ENCODE data around the gene MTMR12.
"Not testable (repeated sequence)": the region's sequence is repeated elsewhere in the genome, so short reads cannot be mapped to it uniquely, and the experiment has no call there.

The MTMR12 gene

GRCh38 chr5:32332361-32332760, 19.6 kb upstream of the MTMR12 start:
- DNase-seq (ENCODE audit: low spot score in 2 of 2), result no peak
- Histone ChIP-seq H3K4me1 (no peaks in the 10 kb centered on the region), H3K27me3 (ENCODE audit: low read depth) (no peaks in the 10 kb centered on the region), H3K9me3 (peaks cover 6% of the 10 kb centered on the region; the same call in 1 of the 2 replicates), H3K36me3 (replicated peaks) (no peaks in the 10 kb centered on the region), H3K4me3 (no peak overlapping the region)
- in situ Hi-C loops (cut with MboI; ENCODE audit: low sequenced_read_pairs), result no loop called here

- Histone ChIP-seq H3K27me3 (ENCODE audit: low read depth) (no peaks in the 10 kb centered on the region), H3K9me3 (peaks cover 5% of the 10 kb centered on the region; the same call in 1 of the 2 replicates), H3K4me1 (no peaks in the 10 kb centered on the region), H3K36me3 (replicated peaks) (no peaks in the 10 kb centered on the region), H3K4me3 (no peak overlapping the region)
- DNase-seq (ENCODE audit: low spot score in 2 of 2), result no peak
- in situ Hi-C loops (cut with MboI; ENCODE audit: low sequenced_read_pairs), result no loop called here
These were observed 19.2 kb upstream of the MTMR12 start for GRCh38 chr5:32331935-32332274.

DNA sequence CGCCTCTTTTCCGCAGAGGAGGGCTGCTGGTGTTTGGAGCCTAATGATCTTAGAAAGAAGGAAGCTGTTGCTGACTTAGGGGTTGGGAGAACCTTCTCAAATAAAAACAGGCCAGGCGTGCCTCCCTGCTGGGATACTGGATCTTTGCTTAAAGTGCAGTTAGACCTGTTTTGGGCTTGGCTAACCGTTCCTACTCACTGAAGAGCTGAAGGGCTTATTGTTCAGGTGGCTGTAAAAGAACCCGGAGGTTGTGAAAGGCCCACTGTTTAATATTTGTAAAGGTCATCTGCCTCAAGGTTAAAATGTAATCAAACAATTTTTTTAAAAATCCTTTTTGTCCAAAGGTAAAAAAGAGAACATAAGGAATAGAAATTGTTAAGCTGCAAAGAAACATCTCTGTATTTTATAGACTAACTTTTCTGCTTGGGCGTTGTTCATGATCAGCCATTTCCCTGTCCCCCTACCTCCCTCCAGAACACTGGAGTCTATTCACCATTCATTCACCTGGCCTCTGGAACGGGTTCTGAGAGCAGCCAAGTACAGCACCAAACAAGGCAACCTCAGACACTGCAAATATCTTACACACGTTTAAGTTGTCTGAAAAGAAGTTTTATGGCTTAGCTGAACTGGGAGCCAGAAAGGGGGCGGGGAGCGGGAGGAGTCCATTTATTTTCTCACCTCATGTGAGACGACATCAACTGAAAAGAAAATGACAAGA, 18.6 kb upstream of the MTMR12 start:
- in situ Hi-C loops (cut with MboI; ENCODE audit: low sequenced_read_pairs), result no loop called here
- DNase-seq (ENCODE audit: low spot score in 2 of 2), result no peak
- no peak overlapping the region for H3K4me3 ChIP-seq

GRCh38 chr5:32330126-32330971, 17.6 kb upstream of the MTMR12 start:
- H3K4me3 ChIP-seq, result no peak overlapping the region
- no peaks in the 10 kb centered on the region for H3K27me3 ChIP-seq (ENCODE audit: low read depth)
- no peaks in the 10 kb centered on the region for H3K36me3 ChIP-seq (replicated peaks)
- no peaks in the 10 kb centered on the region; the same call in 1 of the 2 replicates for H3K9me3 ChIP-seq
- no peak for DNase-seq (ENCODE audit: low spot score in 2 of 2)
- no peaks in the 10 kb centered on the region for H3K4me1 ChIP-seq
- in situ Hi-C loops (cut with MboI; ENCODE audit: low sequenced_read_pairs), result no loop called here

More for the DNA sequence above, 18.6 kb upstream of the MTMR12 start:
- Histone ChIP-seq H3K36me3 (replicated peaks) (no peaks in the 10 kb centered on the region), H3K4me1 (no peaks in the 10 kb centered on the region), H3K9me3 (no peaks in the 10 kb centered on the region; the same call in 1 of the 2 replicates), H3K27me3 (ENCODE audit: low read depth) (no peaks in the 10 kb centered on the region)

DNA sequence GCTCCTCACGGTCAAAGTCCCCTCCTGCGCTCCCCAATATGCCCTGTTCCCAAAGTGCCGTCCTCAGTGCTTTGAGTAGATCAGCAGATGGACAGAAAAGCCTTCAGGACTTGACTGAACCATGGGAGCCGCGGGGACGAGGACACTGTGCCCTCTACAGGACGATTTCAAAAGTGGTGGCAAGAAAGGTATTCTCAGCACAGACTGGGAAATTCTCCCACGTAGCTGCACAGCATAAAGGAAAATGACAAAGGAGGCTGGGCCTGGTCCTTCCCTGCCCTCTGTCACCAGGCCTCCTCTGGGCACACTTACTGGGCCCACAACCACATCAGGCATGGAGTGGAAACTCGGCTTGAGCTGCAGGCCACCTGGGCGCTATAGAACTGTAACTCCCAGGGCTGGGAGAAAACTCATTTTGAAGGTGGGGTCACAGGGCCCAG, 16.7 kb upstream of the MTMR12 start:
- H3K4me1 ChIP-seq, result no peaks in the 10 kb centered on the region
- H3K36me3 ChIP-seq (replicated peaks), result no peaks in the 10 kb centered on the region
- H3K27me3 ChIP-seq (ENCODE audit: low read depth), result no peaks in the 10 kb centered on the region
- peak; percentile 63 to 75 for DNase-seq (ENCODE audit: low spot score in 2 of 2)
- no peak overlapping the region for H3K4me3 ChIP-seq
- in situ Hi-C loops (cut with MboI; ENCODE audit: low sequenced_read_pairs), result no loop called here
- no peaks in the 10 kb centered on the region; the same call in 1 of the 2 replicates for H3K9me3 ChIP-seq

DNA sequence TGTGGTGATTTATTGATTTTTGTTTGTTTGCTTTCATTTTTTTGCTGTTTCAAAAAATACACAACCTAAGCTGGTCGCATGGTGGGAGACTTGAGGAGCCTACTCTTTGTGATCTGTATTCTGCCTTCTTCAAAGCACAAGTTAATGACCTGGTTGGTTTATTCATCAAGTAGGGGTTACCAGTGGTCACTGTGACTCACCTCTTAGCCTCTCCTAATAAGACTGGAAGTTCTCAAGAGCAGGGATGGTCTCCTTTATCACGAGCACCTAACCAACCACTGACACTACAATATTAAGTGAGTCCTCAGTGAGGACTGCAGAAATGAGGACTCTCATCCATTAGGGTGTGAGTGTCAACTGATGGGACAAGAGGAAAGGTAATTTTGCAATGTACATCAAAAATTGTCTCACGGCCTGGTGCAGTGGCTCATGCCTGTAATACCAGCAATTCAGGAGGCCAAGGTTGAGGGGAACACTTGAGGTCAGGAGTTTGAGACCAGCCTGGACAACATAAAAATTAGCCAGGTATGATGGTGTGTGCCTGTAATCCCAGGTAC, 13.6 kb upstream of the MTMR12 start:
- no peaks in the 10 kb centered on the region for H3K4me1 ChIP-seq
- no peaks in the 10 kb centered on the region for H3K27me3 ChIP-seq (ENCODE audit: low read depth)
- in situ Hi-C loops (cut with MboI; ENCODE audit: low sequenced_read_pairs), result no loop called here
- no peak for DNase-seq (ENCODE audit: low spot score in 2 of 2)
- H3K36me3 ChIP-seq (replicated peaks), result no peaks in the 10 kb centered on the region
- H3K9me3 ChIP-seq, result no peaks in the 10 kb centered on the region; the same call in 1 of the 2 replicates
- H3K4me3 ChIP-seq, result no peak overlapping the region

DNA sequence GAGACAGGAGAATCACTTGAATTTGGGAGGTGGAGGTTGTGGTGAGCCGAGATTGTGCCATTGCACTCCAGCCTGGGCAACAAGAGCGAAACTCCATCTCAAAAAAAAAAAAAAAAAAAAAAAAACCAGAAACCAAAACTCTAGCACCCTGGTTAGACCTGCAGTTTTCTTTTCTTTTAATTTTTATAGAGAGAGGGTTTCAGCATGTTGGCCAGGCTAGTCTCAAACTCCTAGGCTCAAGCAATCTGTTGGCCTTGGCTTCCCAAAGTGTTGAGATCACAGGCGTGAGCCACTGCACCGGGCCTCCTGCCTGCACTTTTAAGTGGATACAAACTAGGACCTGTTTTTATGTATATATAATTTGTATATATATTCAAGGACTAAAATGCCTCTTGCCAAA, 12.9 kb upstream of the MTMR12 start:
- no peaks in the 10 kb centered on the region for H3K27me3 ChIP-seq (ENCODE audit: low read depth)
- H3K4me1 ChIP-seq, result no peaks in the 10 kb centered on the region
- in situ Hi-C loops (cut with MboI; ENCODE audit: low sequenced_read_pairs), result no loop called here
- H3K4me3 ChIP-seq, result no peak overlapping the region
- H3K9me3 ChIP-seq, result no peaks in the 10 kb centered on the region; the same call in 1 of the 2 replicates
- no peak for DNase-seq (ENCODE audit: low spot score in 2 of 2)
- H3K36me3 ChIP-seq (replicated peaks), result no peaks in the 10 kb centered on the region

DNA sequence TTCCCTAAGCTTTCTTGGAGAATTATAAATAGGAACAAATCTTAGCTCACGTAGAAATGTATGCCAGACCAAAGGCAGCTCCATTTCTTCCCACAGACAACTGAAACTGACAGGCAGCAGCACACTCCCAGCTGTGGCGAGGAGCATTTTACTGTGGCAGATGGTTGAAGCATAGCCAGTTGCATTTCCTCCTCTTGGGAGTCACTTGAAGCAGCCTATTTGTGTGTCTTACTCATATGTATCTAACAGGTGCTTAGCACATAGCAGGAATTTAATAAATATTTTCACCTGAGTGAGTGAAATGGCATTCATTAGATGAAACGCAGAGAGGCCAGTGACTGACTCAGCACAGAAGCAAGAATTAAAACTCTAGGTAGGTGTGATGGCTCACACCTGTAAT, 12.3 kb upstream of the MTMR12 start:
- DNase-seq (ENCODE audit: low spot score in 2 of 2), result no peak
- no peaks in the 10 kb centered on the region for H3K4me1 ChIP-seq
- no peaks in the 10 kb centered on the region; the same call in 1 of the 2 replicates for H3K9me3 ChIP-seq
- no peaks in the 10 kb centered on the region for H3K36me3 ChIP-seq (replicated peaks)
- in situ Hi-C loops (cut with MboI; ENCODE audit: low sequenced_read_pairs), result no loop called here
- no peak overlapping the region for H3K4me3 ChIP-seq
- H3K27me3 ChIP-seq (ENCODE audit: low read depth), result no peaks in the 10 kb centered on the region

DNA sequence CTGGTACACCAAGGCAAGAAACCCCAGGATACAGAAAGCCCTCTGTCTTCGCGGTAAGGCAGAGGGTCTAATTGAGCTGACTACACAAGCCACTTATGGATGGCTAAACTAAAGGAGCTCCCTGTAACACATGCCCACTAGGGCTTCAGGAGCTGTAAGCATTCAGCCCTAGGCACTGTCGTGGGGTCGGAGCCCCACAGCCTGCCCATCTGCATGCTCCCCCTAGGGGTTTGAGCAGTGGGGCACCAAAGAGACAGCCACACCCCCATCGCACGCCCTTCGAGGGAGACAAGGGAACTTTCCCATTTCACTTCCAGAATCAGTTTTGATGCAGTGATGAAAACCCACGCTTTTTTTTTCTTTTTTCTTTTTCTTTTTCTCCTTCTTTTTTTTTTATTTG, 11.0 kb upstream of the MTMR12 start:
- no peak for DNase-seq (ENCODE audit: low spot score in 2 of 2)
- Histone ChIP-seq H3K4me1 (no peaks in the 10 kb centered on the region), H3K4me3 (no peak overlapping the region), H3K9me3 (no peaks in the 10 kb centered on the region; the same call in 1 of the 2 replicates), H3K27me3 (ENCODE audit: low read depth) (no peaks in the 10 kb centered on the region), H3K36me3 (replicated peaks) (no peaks in the 10 kb centered on the region)
- in situ Hi-C loops (cut with MboI; ENCODE audit: low sequenced_read_pairs), result no loop called here

GRCh38 chr5:32322882-32323281, 10.1 kb upstream of the MTMR12 start:
- Histone ChIP-seq H3K27me3 (ENCODE audit: low read depth) (no peaks in the 10 kb centered on the region), H3K36me3 (replicated peaks) (no peaks in the 10 kb centered on the region), H3K4me1 (no peaks in the 10 kb centered on the region), H3K4me3 (no peak overlapping the region), H3K9me3 (no peaks in the 10 kb centered on the region; the same call in 1 of the 2 replicates)
- in situ Hi-C loops (cut with MboI; ENCODE audit: low sequenced_read_pairs), result no loop called here
- no peak for DNase-seq (ENCODE audit: low spot score in 2 of 2)

- DNase-seq (ENCODE audit: low spot score in 2 of 2); in situ Hi-C loops (cut with MboI; ENCODE audit: low sequenced_read_pairs); H3K9me3 ChIP-seq; H3K36me3 ChIP-seq (replicated peaks); H3K27me3 ChIP-seq (ENCODE audit: low read depth); H3K4me1 ChIP-seq; H3K4me3 ChIP-seq: not testable (repeated sequence)
These were observed 9.0 kb upstream of the MTMR12 start for GRCh38 chr5:32321787-32322186.

- in situ Hi-C loops (cut with MboI; ENCODE audit: low sequenced_read_pairs), result no loop called here
- Histone ChIP-seq H3K4me1 (no peaks in the 10 kb centered on the region), H3K9me3 (no peaks in the 10 kb centered on the region; the same call in 1 of the 2 replicates), H3K36me3 (replicated peaks) (no peaks in the 10 kb centered on the region), H3K4me3 (no peak overlapping the region), H3K27me3 (ENCODE audit: low read depth) (no peaks in the 10 kb centered on the region)
- no peak for DNase-seq (ENCODE audit: low spot score in 2 of 2)
These were observed 7.8 kb upstream of the MTMR12 start for GRCh38 chr5:32320576-32320975.

DNA sequence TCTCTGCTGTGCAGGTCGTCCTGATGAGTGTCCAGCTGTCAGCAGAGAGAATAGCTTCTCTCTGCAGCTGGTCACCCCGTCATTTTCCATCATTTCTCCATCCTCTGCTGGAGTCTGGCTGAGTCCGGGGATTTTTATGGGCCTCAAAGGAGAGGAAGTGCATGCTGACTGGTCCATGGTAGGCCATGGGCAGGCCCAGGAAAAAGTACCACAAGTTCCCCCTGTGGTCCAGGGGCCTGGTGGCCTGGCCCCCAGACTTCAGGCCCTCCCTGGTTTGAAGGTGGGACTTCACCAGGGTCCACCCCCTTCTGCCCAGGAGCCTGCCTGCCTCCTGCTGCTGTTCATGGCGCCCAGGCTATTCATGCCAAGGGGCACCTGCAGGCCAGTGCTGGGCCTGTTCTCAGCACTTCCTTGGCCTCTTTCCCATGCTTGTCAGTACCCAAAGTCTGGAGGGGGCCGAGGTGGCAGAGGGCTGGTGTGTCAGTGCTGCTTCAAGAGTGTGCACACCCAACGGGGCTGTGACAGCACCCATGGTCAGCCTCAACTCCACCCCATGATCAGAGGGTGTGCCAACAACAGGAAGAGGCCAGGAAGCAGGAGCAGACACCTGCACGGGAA, 7.3 kb upstream of the MTMR12 start:
- DNase-seq (ENCODE audit: low spot score in 2 of 2), result no peak
- Histone ChIP-seq H3K27me3 (ENCODE audit: low read depth) (no peaks in the 10 kb centered on the region), H3K4me1 (no peaks in the 10 kb centered on the region), H3K36me3 (replicated peaks) (no peaks in the 10 kb centered on the region), H3K4me3 (no peak overlapping the region), H3K9me3 (no peaks in the 10 kb centered on the region; the same call in 1 of the 2 replicates)
- in situ Hi-C loops (cut with MboI; ENCODE audit: low sequenced_read_pairs), result no loop called here

Data from HAP-1 (cell line).